GM18907 (cell line): Measurements from ENCODE around the gene PIEZO2.
"Not testable (repeated sequence)": the region's sequence is repeated elsewhere in the genome, so short reads cannot be mapped to it uniquely, and the experiment has no call there.

Experiments used
- ATAC-seq: cut with Tn5 transposase; IDR thresholded peaks from one replicate; pipeline ENCODE4 v1.9.1; 2021; ENCODE audit warnings: mild to moderate bottlenecking, moderate library complexity; ENCODE audit not compliant: unreplicated experiment

The PIEZO2 gene

DNA sequence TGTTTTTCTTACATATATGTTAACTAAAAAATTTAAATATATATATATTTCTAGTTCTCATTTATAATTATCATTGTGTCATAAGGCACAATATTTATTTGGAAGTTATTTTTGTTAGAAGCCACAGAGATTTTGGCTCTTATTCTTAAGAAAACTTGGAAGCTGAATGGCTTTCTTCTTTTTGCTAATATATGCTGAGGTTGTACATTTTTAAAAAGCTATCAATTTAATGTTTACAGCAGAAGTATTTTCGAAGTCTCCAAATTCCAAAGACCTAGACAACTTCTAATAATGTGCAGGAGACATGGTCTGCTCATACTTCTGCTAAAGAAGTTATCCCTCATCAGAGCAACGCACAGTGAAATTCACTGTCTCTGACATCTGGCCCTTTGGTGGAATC is 3.7 kb upstream of the PIEZO2 start:
- no peak for ATAC-seq

DNA sequence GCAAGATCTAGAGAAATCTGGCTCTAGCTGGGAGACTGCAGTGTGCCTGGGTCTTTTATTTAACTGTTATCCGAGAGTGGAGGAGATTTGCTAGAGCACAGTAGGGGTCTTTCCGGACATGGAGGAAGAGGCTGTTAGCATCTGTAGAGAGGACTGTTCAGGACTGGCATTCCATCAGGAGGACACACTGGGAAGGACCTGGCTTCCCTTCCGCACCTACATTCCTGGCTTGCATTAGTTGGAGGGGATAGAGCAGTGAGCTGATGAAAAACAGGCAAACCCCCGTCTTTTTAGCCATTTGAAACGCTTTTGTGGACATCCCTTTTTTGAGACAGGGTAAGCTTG is 874 bp upstream of the PIEZO2 start:
- no peak for ATAC-seq

DNA sequence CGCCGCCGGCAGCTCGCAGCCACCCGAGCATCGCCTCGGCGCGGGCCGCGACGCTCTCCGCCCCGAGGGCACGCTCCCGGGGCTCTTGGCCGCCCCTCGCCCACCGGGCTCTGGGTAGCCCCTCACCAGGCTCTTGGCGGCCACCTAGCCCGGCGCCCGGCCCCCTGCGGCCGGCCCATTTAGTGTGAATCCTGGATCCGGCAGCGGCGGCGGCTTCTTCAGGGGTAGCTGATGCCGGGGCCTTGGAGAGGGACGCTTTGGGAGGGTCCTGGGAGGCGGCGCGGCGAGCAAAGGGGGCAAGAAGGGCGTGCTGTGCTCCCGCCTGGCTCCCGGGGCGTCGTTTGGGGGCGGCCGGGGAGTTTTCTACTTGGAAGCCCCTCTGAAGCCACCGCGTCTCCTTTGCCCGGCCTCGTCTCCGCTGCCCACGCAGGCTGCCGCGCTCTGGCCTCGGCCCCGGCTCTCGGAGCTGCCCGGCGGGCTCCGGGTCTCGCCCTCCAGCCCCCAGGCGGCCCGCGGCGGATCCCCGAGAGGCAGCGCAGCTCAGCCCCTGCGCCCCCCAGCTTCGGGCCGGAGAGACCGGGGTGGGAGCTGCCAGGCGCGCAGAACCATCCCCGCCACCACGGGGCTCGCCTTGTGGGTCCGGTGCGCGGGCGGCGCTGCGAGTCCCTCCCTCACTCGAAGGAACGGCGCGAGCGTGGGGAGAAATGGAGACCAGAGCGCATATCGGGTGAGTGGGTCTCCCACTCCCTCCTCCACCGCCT is 509 bp downstream of the PIEZO2 start:
- peak; percentile 9 for ATAC-seq

DNA sequence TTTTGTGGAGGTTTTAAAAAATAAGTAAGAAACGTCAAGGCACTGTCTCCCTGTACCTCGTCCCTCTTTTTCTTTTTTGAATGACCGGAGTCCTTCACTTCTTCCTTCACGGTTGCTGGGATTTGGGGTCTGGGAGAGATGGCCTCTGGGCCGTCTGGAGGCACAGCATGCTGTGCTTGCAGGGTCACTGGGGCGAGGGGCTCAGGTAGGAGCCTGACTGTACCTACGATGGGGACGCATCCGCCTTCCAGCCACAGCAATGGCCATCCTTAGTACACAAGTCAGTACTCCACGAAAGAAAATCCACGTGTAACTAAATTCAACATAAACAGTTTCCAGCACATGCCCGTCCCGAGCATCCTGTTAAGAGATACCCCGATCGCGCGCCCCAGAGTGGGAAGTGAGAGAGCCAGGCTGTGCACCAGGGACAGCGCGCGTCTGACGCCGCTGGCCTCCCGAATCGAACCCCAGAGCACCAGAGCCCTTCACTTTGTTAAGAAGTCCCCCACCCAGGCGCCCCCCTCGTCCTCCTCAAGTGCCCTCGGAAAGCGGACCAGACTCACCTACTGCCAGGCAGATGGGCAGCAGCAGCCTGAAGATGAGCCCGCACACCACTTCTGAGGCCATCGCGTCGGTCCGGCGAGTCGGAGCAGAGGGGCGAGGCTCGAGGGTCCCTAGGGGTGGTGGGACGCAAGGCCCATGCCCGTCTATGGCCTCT is 1.2 kb downstream of the PIEZO2 start:
- ATAC-seq: no peak

DNA sequence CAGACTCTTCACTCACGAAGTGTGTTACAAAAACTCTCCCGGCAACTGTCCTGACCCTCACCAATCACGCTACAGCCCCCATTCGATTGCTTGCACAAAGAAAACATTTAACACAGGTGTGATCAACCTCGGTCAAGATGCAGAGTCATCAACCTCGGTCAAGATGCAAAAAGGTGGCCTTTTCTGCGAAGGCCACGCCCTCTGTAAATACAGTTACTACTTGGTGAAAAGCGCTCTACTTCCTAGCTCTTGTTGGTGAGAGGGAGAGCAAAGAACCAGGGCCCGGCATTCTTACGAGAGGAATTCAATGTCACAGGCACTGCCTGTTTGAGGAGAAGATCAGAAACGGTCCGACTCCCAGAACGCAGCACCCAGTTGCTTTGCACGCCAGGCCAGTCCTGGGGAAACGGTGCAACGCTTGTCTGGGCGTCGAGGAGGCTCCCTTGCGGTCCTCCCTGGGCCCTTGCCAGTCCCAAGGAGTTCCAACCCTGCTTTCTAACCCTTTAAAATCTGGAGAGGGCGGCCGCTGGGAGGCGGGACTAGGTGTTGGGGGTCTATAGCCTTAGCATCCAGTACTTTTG is 1.9 kb downstream of the PIEZO2 start:
- no peak for ATAC-seq

DNA sequence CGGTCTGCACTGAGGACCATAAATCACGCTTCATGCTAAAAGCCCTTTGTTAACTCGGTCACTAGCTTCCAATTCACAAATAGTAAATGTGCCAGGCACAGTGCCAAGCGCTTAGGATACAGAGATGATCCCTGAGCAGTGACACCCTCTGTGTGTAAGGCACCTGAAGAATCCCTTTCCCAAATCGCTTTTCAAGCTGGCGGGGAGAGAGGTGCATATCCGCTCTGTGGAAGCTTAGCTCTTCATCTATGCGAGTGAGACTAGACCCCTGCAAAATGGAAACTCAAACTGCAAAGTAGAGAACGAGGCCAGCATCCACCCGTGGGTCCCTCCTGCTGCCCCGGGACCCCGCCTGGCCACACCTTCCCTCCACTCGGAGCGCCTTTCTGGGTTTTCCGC is 2.4 kb downstream of the PIEZO2 start:
- ATAC-seq: no peak

DNA sequence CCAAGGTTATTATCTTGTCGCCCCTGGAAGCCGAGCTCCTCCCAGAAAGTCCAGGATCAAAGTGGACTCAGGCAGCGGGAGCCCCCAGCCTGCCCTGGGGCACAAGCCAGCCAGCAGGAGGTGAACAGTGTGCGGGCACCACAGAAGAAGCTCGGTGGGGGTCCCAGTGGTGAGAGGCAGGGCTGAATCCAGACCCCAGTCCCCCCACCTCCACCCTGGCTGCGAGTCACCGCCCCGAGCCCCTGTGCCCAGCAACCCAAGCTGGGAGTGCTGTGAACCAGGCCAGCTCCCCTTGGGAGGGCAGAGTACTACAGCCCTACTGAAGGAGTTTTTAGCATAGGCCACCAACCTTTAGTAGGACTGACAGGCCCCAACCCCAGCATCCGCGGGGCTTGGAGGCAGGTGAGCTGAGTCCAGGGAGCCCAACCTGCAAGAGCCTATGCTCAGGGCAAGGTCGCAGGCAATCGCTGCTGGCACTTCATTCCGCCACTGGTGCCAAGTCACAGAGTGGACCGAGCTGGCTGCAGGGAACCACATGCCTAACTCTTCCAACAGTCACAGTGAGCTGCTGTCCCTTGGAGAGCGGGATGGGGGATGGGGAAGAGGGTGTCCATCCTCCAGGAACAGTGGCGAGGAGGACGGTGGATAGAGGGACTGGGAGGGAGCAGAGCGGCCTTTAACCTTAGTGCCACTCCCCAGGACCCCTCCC is 3.0 kb downstream of the PIEZO2 start:
- ATAC-seq: no peak

DNA sequence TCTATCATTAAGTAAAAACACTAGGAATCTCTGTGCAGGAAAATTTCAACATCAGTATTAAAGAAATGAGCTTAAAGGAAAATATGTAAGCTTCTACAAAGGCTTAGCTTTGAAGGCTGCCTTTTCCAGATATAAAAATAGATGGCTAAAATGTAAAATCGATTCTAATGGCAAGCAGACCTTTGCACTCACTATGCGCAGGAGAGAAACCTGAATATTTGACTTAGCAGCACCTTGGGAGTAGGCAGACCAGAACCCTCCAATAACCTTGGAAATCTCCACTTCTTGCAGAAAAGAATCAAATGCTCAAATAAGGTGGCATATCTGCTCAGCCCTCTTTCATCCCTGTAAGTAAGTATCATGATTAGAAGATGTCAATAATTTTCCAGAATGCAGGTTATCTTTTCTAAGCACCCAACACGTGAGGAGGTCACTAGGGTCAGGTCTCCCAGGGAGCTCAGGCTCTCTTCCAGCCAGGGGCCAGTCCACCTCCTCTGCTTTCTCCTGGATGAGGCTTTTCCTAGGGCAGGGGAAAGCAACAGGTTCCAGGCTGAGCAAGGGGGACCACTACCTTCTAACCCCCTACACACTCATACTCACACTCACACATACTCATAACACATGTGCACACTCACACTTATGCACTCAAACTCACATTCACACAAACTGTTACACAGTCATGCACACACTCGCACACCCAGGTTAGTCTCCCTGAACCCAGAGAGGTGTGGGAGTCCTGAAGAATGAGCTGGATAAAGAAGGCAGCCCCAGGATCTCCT is 3.8 kb downstream of the PIEZO2 start:
- ATAC-seq: no peak

DNA sequence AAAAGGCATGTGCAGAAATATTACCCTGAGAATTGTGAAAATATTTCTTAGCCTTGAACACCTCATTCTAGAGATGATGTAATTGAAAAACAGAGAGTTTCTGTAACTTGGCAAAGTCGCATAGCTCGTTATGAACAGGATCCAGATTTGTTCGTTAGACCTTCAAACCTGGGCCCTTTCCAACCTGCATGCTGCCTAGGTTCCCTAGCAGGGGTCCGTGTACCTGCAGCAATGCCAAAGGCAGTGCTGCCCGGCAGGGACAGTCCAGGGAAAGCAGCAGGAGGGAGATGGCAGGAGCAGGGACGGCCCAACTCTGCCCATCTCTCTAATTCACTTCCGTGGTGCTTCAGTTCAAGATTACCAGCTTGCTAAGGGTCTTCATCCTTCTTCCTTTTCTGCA is 12.0 kb downstream of the PIEZO2 start:
- no peak for ATAC-seq

DNA sequence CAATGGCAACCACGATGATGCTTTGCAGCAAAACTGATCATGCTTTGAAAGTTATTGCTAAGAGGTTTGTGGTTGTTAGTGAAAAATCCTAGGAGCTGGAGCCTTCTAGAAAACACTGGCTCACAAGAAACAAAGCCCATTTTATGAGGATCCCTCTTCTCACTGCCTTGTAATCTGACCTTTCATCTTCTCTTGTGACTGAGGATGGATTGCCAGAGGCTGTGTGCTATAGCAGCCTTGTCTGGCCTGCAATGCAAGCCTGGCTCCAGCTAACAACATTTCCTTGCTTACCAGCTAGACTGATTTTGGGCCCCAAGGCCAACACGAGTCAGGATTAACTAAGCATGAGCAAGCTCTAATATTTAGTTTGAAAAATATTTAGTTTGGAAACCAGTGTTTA is 13.1 kb downstream of the PIEZO2 start:
- ATAC-seq: no peak

DNA sequence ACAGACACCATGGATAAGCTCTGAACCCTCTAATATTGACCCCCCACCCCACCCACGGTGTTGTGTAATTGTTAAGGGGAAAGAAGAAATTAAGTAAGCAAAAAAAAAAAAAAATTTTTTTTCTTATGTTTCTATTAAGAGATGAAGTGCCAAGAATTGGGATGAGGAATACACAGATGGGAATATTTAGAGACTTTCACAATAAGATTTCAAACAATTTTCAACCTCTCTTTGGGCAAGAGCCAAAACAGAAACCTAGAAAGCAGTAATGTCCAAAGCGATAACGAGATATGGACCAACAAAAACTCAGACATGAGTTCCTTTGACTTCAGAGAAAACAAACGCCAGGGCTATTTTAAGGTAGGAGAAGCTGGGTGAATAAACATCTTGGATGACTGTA is 14.4 kb downstream of the PIEZO2 start:
- no peak for ATAC-seq

DNA sequence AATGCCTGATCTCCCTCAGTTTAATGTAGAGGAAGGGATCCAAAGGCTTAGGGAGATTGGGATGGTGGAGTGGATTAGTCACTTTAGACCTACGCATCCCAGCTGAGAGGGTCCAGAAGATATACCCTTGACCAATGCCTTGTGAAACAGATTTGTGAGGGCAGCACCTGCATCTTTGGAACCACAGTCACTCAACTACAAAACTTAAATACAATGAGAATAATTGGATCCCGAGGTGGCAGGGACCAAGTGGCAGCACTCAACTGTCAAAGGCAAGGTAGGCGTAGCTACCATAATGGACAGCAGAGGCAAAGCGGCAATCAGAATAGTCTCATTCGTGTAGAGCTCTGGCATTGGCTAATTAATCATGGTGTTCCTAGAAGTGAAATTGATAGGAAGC is 20.3 kb downstream of the PIEZO2 start:
- ATAC-seq: not testable (repeated sequence)

DNA sequence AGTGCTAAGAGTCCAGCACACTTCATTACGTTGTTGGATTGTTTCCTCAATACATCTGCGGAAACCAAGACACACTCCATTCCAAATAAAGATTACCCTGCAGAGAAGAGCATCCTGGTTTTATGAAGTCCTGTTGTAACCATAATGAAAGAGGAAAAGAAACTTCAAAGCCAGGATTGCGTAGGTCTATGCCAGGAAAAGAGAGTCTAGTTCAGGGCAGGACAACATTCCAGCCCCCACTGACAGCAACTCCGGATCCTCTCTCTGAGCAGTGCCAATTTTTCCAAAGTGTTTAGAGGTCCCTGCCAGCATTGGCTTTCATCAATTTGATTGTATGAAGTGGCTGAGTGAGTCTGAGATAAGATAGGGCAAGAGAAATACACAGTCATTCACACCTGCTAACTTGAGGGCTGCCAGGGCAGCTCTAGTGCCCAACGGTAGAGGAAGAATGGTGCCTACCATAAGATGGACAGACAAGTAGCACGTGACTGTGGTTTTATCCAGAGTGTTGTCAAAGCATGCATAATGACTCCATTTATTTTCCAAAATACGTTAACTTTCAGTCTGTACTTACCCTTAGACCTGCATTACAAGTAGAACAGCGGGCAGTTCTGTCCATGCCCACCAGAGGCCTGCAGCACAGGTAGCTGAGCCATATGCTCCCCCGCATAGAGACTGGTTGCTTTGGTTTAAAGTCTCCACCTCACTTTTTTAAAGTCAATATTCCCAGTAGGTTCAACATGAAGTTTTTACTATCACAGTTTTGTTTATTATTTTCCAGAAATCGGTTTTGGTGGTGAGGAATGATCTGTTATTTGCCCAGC is 23.7 kb downstream of the PIEZO2 start:
- no peak for ATAC-seq

DNA sequence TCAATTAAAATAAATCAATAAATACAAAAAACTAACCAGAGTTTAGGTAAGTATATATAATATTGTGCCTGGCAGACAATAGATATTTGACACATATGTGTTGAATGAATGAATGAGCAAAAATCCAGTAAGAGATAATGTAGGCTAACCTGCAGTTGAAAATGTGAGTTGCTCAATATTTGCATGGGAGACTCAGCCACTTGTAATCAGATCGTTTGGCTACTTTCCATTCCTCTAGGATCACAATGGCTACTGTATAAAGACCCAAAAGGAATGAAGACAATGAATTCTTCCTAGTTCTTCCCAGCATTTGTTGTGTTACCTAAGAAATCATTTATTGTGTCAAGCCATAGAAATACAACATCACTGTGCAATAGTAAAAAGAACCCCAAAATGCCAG is 25.3 kb downstream of the PIEZO2 start:
- ATAC-seq: no peak

DNA sequence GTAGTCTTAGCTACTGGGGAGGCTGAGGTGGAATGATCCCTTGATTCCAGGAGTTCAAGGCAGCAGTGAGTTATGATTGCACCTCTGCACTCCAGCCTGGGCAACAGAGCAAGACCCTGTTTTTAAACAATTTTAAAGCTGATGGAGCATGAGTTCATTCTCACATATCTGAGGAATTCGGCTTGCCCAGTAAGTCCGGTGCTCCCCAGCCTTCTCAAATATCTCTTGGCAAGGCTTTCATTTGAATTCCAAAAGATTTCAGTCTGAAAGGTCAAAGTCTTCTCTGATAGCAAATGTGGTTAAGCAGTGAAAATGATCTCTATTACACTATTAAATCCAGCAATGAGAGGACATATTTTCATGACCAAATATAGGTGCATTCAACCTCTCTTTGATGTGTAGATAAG is 27.9 kb downstream of the PIEZO2 start:
- no peak for ATAC-seq

DNA sequence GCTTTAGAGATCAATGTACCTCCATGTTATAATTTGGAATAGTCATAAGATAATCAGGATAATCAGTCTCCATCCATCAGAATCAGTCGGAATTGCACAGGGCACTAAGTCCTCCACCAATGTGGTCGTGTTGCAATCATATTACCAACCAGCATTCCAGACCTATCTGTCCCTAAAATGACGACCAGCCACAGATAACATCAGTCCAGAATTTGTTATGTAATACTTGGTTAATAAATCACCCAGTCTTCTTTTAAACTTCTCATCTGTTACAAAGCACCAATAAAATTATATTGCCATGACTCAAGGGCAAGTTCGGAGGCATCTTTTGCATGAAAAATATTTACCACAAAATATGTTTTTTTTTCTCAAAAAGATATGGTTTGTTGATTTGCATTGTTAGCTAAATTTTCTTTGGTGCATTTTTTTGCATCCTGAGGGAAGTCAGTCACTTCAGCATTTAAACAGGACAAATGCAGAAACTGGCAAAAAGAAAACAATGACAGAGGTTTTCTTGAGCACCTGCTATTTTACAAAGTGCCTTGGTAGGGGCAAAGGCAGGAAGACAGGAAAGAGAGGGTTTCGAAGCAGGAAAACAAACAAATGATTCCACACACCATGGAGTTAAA is 29.3 kb downstream of the PIEZO2 start:
- no peak for ATAC-seq

DNA sequence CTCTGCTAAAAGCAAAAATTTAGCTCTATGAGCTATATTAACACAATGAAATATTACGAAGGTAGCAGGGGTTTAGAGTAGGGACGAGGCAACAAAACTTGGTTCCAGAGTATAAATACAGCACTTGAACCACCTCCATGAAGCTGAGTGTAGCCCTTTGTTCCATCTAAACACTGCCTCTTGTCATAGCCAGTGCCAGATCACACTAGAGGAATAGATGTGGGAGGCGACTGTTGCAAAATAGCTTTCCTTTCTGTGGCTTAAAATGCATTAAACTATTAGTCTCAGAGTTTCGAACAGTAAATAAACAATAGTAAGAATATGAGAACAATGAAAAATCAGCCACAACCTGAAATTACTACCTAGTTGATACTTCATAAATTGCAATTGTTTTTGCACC is 29.8 kb downstream of the PIEZO2 start:
- ATAC-seq: no peak

DNA sequence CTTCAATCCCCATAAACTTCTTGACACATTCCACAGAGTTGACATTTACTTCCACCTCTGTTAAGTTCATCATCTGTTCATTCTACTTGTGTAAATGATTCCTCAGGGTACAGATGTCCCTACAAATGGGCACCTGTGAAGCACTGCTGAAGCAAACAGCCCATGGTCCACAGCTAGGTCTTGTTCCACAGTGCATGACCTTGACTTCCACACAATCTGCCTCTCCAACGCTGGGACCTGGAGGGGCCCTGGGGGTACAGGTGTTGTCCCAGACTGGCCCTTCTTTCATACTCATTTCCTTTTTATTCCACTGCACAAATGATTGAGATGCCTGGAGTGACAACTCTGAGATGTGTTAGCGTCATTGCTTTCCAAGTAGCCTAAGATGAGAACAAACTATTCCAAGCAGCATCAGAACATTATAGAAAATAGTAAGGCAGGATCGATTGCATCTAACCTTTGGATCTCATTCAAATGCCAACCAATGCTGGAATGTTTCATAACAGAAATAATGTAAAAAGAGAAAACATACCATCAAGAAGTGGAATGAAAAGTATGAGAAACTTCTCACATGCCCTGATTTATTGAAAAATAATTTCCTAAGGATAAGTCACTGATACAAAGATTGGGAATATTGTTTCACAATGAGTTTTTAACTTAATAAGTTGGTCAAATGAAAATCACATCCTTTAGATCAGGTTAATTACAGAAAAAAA is 31.2 kb downstream of the PIEZO2 start:
- ATAC-seq: no peak

DNA sequence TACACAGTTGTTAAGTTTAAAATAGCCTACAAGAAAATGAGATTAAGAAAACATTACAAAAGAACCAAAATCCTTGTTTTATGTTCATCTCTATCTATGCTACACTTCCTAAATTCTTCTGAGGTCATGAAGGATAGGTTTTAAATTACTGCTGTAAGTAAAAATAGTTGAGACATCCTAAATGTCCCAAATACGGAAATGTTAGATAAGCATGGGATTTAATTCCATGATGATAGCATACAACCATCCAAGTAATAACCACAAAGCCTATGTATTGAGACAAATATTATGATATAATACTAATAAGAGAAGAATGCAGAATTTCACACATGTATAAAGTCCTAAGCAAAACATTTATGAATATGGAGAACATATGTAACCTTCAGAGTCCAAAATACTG is 34.1 kb downstream of the PIEZO2 start:
- ATAC-seq: no peak
